BJ (cell line): ENCODE data around the gene G6PC3. TPM values are rescaled to one million over a fixed set of nuclear protein-coding genes. Genes with fewer than 3 reads are reported as not detected.

Experiments
- CTCF ChIA-PET: fragments of 350-600 bp; formaldehyde crosslinking; extraction: SDS; loops from one replicate; lab custom pipeline; 2021; ENCODE audit warnings: antibody characterized with exemption, inconsistent platforms; lab: Yijun Ruan, JAX
- POLR2A ChIA-PET: fragments of 300-600 bp; sonication (Branson Sonifier 250); formaldehyde crosslinking; extraction: SDS; loops from one replicate; lab custom pipeline; 2021; ENCODE audit warnings: antibody characterized with exemption; lab: Charles Lee
- DNase-seq: peaks from one replicate; pipeline ENCODE4 v3.0.0-alpha.2; 2011; ENCODE audit warnings: low read depth
- H3K27me3 ChIP-seq: 2 replicates; pipeline ENCODE4 v1.6.0; 2011; ENCODE audit warnings: low read length; ENCODE audit not compliant: control insufficient read depth, insufficient read depth
- H3K36me3 ChIP-seq: 2 replicates; pipeline ENCODE4 v1.5.1; 2011; ENCODE audit warnings: low read length; ENCODE audit not compliant: control insufficient read depth, insufficient read depth
- H3K4me3 ChIP-seq: 2 replicates; pipeline ENCODE4 v1.5.1; 2011; ENCODE audit warnings: low read depth, mild to moderate bottlenecking, control low read depth, low read length
- polyA plus RNA-seq: library from polyadenylated mRNA; depleted of rRNA; stranded (reverse); fragments of >200 nt; gene quantifications from 2 replicates; pipeline ENCODE4 v1.2.3, GENCODE V29; 2011
- TF ChIP-seq, protein P1 (sequence below): IDR thresholded peaks from 2 replicates; pipeline ENCODE4 v1.5.1; 2011; ENCODE audit warnings: low read depth, mild to moderate bottlenecking, control low read depth, inconsistent platforms, low read length, moderate library complexity; ENCODE audit not compliant: insufficient read depth

G6PC3 gene
- polyA plus RNA-seq, 1 experiment = 151 TPM

DNA sequence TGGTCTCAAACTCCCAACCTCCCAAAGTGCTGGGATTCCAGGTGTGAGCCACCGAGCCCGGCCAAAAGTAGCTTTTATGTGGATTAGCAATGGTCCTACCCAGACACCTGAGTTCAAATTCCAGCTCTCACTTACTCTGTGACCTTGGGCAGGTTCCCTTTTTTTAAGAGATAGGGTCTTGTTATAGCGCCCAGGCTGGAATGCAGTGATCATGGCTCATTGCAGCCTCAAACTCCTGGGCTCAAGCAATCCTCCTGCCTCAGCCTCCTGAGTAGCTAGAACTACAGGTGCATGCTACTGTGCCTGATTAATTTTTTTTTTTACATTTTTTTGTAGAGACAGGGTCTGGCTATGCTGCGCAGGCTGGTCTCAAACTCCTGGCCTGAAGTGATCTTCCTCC, 36.3 kb downstream of the G6PC3 start:
- Histone ChIP-seq H3K36me3 (peaks cover 17% of the 10 kb centered on the region), H3K27me3 (no peaks in the 10 kb centered on the region), H3K4me3 (no peak overlapping the region)
- ChIA-PET POLR2A (no interaction called here), CTCF (interaction anchor here (0.6 to 2.0 kb wide), 4 partner anchors 8 to 32 kb away, joined by 3 to 11 read pairs (median 6); no protein-coding TSS in a partner anchor)
- TF ChIP-seq, protein P1, sequence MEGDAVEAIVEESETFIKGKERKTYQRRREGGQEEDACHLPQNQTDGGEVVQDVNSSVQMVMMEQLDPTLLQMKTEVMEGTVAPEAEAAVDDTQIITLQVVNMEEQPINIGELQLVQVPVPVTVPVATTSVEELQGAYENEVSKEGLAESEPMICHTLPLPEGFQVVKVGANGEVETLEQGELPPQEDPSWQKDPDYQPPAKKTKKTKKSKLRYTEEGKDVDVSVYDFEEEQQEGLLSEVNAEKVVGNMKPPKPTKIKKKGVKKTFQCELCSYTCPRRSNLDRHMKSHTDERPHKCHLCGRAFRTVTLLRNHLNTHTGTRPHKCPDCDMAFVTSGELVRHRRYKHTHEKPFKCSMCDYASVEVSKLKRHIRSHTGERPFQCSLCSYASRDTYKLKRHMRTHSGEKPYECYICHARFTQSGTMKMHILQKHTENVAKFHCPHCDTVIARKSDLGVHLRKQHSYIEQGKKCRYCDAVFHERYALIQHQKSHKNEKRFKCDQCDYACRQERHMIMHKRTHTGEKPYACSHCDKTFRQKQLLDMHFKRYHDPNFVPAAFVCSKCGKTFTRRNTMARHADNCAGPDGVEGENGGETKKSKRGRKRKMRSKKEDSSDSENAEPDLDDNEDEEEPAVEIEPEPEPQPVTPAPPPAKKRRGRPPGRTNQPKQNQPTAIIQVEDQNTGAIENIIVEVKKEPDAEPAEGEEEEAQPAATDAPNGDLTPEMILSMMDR = no peak
- no peak for DNase-seq

DNA sequence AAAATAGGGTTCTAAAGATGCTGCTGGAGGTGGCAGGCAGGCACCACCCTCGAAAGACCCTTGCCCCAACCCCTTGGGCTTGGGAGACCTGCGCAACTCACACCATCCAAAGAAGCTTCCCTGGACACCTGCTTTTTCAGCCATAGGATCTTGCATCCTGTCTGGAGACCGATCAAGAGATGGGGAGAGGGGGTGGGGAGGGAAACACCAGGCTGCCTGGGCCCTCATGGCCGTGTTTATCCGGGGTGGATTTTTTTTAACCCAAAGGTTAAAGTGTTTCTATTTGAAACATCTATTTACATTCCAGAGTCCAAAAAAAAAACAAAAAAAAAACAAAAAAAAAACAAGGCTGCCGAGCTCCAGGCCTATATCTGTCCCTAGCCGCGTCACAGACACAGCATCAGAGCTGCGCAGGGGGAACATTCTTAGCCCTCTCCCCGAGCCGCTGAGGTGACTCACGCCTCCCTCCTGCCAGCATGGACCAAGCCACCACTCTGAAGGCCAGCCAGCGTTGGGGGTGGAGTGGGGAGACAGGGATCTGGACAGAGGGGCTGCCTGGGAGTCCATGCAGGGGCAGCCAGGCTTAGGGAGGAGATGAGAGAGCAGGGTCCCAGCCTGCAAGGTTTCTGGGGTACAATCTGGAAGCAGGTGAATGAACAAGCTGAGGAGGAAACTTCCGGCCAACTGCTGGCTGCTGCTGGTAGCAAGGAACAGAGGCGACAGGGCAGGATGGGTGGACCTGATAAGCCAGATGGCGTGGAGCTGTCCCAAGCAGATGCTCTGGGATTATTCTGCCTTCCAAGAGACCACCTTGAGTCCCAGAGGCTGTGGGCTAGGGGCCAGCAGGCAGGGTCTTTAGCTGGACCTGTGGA, 38.1 kb downstream of the G6PC3 start:
- peaks cover 12% of the 10 kb centered on the region for H3K36me3 ChIP-seq
- H3K27me3 ChIP-seq = no peaks in the 10 kb centered on the region
- POLR2A ChIA-PET = interaction anchor here (0.6 kb wide), 1 partner anchor 15 kb away, joined by 3 read pairs; no protein-coding TSS in a partner anchor
- H3K4me3 ChIP-seq = peak overlapping the region; percentile 54
- CTCF ChIA-PET = interaction anchor here (1.0 to 1.6 kb wide), 5 partner anchors 9 to 164 kb away, joined by 3 to 5 read pairs (median 4); no protein-coding TSS in a partner anchor
- peak; percentile 93 for DNase-seq
- TF ChIP-seq, protein P1 = no peak

DNA sequence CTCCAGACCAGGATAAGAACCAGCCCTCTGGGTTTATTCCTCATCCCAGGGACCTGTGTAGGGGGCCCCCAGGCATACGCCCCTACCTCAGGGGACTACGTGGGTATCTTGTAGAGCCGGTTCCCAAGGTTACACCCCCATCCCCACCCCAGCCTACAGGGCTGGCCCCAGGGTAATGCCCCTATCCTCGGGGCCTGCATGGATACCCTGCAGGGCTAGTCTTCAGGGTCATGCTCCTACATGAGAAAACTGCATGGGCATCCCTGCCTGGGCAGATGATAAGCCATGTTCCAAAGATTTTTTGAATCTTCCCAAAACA, 38.7 kb downstream of the G6PC3 start:
- H3K27me3 ChIP-seq = no peaks in the 10 kb centered on the region
- DNase-seq = no peak

DNA sequence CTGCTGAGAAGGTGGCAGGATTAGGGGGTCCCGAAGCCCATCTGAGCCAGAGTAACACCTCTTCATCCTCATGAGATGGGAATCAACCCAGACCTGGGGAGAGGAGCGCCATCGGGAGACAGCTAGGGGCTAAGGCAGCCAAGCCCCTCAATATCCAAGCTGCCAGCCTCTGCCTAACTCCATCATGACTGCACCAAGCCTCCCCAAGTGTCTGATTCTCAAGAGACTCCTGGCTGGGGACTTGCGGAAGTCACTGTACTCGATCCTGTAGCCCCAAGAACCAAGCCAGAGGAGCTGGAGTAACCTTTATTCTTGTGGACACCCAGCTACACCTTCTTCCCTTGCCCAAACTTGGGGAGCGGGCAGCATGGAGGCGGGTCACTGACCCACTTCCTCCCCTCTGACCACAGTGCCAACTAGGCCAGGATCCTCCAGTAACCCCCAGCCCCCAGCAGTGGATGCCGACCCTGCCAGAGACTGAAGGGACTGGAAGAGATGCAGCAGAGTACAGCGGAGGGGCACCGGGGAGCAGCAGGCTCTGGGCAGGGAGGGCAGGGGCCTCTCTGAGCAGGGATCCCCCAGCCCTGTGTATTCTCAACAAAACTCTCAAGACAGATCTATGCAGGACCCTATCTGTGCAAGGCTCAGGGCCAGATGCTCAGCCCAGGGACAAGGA, 39.6 kb downstream of the G6PC3 start:
- no peaks in the 10 kb centered on the region for H3K27me3 ChIP-seq
- DNase-seq = no peak

More for the DNA sequence above, 38.7 kb downstream of the G6PC3 start:
- peaks cover 15% of the 10 kb centered on the region for H3K36me3 ChIP-seq
- peak overlapping the region; percentile 54 for H3K4me3 ChIP-seq
- POLR2A ChIA-PET = no interaction called here
- CTCF ChIA-PET = interaction anchor here (1.0 to 1.6 kb wide), 5 partner anchors 9 to 165 kb away, joined by 3 to 5 read pairs (median 4); no protein-coding TSS in a partner anchor
- TF ChIP-seq, protein P1 = no peak

More for the DNA sequence above, 39.6 kb downstream of the G6PC3 start:
- TF ChIP-seq, protein P1 = no peak
- CTCF ChIA-PET = interaction anchor here (0.8 to 1.4 kb wide), 6 partner anchors 9 to 166 kb away, joined by 3 to 6 read pairs (median 4); no protein-coding TSS in a partner anchor
- POLR2A ChIA-PET = no interaction called here
- Histone ChIP-seq H3K36me3 (peaks cover 10% of the 10 kb centered on the region), H3K4me3 (peak overlapping the region; percentile 54)
